GM12865 (cell line): Measurements from ENCODE around the gene NUMB.

Source experiments
- DNase-seq: peaks from one replicate; pipeline ENCODE4 v3.0.0; 2010; ENCODE audit warnings: low read depth
- H3K4me3 ChIP-seq: 2 replicates; pipeline ENCODE4 v1.5.1; 2011; ENCODE audit warnings: mild to moderate bottlenecking, low read depth, low read length, control low read depth
- TF ChIP-seq, protein P1 (sequence below): IDR thresholded peaks from 2 replicates; pipeline ENCODE4 v1.5.1; 2011; ENCODE audit warnings: low read length, control low read depth, low read depth, inconsistent platforms; ENCODE audit not compliant: insufficient read depth; ENCODE audit errors: missing control alignments

NUMB gene

DNA sequence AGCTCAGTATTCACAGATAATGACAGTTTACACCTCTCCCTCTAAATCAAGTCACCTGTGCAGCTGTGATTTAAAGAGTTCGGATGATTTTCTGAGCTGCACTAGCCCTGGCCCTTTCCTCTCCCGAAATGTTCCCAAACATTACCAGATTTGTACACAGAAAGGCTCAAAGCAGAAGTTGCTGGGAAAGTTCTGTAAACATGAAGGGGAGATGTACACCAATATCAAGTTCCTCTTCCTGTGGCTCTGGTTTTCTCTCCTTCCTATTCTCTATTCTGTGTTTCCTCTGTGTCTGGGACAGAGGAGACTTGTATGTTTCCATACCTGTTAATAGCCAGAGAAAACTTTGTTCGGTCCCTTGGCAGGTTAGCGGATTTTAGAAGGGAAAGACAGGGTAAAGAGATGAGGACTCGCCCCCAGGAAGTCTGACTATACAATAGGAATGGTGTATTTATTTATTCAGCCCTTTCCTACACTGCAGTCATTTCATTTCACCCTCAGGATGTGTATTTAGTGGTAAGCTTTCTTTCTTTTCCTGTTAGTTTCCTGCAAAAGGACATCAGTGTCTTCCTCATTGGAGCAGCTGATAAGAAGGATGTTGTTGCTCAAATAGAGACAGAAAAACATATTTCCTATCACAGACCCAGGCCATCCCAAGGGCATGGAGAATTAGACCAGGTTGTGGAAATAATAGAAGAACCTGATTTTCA is 7.6 kb upstream of the NUMB start:
- TF ChIP-seq, protein P1, sequence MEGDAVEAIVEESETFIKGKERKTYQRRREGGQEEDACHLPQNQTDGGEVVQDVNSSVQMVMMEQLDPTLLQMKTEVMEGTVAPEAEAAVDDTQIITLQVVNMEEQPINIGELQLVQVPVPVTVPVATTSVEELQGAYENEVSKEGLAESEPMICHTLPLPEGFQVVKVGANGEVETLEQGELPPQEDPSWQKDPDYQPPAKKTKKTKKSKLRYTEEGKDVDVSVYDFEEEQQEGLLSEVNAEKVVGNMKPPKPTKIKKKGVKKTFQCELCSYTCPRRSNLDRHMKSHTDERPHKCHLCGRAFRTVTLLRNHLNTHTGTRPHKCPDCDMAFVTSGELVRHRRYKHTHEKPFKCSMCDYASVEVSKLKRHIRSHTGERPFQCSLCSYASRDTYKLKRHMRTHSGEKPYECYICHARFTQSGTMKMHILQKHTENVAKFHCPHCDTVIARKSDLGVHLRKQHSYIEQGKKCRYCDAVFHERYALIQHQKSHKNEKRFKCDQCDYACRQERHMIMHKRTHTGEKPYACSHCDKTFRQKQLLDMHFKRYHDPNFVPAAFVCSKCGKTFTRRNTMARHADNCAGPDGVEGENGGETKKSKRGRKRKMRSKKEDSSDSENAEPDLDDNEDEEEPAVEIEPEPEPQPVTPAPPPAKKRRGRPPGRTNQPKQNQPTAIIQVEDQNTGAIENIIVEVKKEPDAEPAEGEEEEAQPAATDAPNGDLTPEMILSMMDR: no peak
- H3K4me3 ChIP-seq: no peak overlapping the region
- no peak for DNase-seq

DNA sequence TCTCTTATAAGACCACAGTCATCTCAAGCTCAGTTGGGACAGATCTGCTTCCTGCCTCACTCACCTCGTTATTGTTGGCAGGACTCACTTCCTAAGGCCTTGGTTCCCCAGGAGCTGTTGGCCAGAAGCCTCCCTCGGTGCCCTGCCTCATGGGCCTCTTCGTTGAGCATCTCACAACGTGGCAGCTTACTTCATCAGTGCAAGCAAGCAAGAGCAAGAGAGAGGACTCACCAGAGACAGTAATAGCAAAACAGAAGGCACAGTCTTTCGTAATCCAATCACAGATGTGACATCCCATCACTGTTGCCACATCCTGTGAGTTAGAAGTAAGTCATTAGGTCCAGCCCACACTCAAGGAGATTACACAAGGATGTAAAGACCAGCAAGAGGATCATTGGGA is 5.1 kb upstream of the NUMB start:
- TF ChIP-seq, protein P1: no peak
- peak; percentile 60 for DNase-seq
- no peak overlapping the region for H3K4me3 ChIP-seq

DNA sequence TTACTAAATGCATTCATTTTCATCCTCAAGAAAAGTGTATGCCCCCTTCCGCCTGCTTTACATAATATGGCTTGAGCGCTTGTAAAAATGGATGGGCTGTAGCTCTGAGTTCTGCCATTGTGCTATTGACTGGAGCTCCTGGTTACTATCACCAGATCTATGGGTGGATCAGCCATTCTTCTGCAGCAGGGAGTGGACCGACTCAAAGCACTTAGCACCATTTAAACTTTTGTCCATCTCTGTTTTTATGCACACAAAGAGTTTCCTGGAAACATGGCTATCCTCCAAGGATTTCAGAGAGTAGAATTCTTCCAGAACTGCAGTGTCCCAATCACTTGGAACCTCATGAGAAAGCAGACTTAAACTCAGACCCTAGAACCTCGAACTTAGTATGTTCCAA is 4.5 kb upstream of the NUMB start:
- no peak overlapping the region for H3K4me3 ChIP-seq
- TF ChIP-seq, protein P1: no peak
- DNase-seq: no peak

DNA sequence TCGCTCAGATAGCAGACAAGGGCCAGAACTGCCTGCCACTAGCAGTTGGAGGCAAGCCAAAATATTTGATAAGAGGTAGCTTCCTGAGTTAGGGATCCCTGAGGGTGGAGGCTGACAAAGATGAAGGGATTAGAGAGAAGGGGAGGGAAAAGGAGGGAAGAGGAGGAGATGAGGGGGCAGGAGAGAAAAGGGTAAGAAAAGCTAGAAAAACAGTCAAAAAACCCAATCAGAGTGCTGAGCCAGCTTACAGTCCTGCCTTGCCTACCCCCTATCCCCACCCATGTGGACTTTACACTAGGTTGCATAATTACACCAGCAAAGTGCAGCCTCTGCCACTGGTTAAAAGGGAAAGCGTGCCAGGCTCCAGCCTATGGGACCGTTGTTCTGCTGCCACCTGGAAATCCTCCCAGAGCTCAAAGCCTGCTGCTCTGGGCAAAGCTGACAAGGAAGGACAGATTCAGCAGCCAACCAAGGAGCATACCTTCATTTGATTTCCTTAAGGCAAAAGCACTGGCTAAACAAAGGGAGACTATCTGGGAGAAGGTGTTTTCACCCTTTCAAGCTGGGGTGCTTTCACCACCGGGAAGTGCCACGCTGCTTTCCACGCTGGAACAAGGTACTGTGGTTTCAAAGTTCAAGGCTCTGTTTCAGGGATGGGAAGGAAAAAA is 3.8 kb upstream of the NUMB start:
- TF ChIP-seq, protein P1: no peak
- no peak overlapping the region for H3K4me3 ChIP-seq
- no peak for DNase-seq

DNA sequence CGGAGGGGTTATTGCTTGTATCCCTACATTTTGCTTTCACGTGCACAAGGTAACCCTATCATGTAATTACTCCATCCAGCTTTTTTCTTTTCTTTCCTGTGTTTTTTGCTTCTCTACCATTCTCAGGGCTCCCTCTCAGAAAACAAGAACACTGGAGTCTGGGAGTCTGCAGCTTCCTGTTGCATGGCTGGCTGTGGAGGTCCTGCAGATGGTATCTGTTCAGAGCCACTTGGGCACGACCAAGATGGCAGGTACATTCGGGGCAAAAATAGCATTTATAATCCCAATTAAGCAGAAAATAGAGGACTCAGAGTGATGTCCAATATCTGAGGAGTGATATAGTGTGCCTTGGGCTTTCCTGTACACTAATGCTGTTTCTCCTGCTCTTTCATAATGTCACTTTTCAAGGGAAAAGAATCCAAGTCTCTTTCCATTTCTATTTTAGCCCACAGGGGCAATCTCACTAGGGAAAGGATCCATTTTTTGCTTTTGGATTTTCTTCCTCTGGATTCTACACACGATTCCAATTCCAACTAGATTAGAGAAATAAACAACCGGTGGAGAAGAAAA is 3.2 kb upstream of the NUMB start:
- H3K4me3 ChIP-seq: no peak overlapping the region
- DNase-seq: no peak
- TF ChIP-seq, protein P1: no peak

DNA sequence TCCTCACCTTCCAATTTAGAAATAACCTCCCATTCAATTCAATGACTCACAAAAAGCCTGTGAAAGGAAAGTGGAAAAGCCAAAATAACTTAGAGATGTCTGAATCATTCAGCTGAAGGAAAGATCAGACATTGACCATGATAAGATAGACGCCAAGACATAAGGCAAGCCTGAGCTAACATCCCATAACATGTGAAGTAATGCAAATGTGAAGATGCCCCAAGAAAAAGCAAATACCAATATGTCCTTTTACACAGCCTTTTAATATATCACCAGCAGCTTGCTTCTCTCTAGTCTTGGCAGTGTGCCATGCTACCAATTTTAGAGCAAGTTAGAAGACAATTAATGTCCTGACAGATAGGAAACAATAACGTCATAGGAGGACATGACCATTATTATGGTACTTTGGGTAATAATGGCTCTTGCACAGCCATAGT is 2.4 kb upstream of the NUMB start:
- no peak overlapping the region for H3K4me3 ChIP-seq
- TF ChIP-seq, protein P1: no peak
- DNase-seq: no peak
